Measurements from ENCODE around the gene FGF5. TPM values are rescaled to one million over a fixed set of nuclear protein-coding genes. Genes with fewer than 3 reads are reported as not detected.

Gene FGF5
- total RNA-seq (2014; rRNA removed; shearing (Covaris generic)) = 0.13 TPM in 1 of 2 replicates, not detected in the other

GRCh38 chr4:80266253-80266901 is at the start of gene FGF5:
FGF5 (plus strand) TSS chr4:80266664; CDS start chr4:80266825, 161 bp downstream.

GRCh38 chr4:80335554-80336358 is 69.3 kb downstream of the FGF5 start, which contains the start of gene CFAP299:
CFAP299 (plus strand) TSS chr4:80335730.

Other genes with a start within 250 kb of the FGF5 start
- 8.8 and 11.7 TPM in 2 replicates for gene ANTXR2, start 193.4 kb upstream of the FGF5 start, total RNA-seq (2014; rRNA removed; shearing (Covaris generic))
- gene PRDM8, start 69.2 kb upstream of the FGF5 start, total RNA-seq (2014; rRNA removed; shearing (Covaris generic)) = 0.72 and 2.0 TPM in 2 replicates
- not detected in 2 replicates for gene CFAP299, start 69.1 kb downstream of the FGF5 start, total RNA-seq (2014; rRNA removed; shearing (Covaris generic))